SKM-1 treated with dmso at 0.1 percent for 144 hours (cell line): ENCODE measurements around the gene CDH4.
"Not testable (repeated sequence)": the region's sequence is repeated elsewhere in the genome, so short reads cannot be mapped to it uniquely, and the experiment has no call there.

ENCODE experiments used
- DNase-seq: peaks from one replicate; lab custom pipeline; 2025; ENCODE audit not compliant: unreplicated experiment; lab: John Stamatoyannopoulos, UW

The CDH4 gene

GRCh38 chr20:61847986-61848385 lies 595.9 kb downstream of the CDH4 start:
- no peak for DNase-seq

GRCh38 chr20:61848851-61849250 lies 596.8 kb downstream of the CDH4 start:
- no peak for DNase-seq

- no peak for DNase-seq
Observed at GRCh38 chr20:61849376-61849775, 597.3 kb downstream of the CDH4 start.

- no peak for DNase-seq
Observed at GRCh38 chr20:61849822-61850221, 597.8 kb downstream of the CDH4 start.

- no peak for DNase-seq
Observed at GRCh38 chr20:61850457-61850856, 598.4 kb downstream of the CDH4 start.

- no peak for DNase-seq
Observed at GRCh38 chr20:61850926-61851900, 599.2 kb downstream of the CDH4 start.

GRCh38 chr20:61852268-61853072 lies 600.4 kb downstream of the CDH4 start:
- DNase-seq: no peak

GRCh38 chr20:61853073-61854005 lies 601.3 kb downstream of the CDH4 start:
- no peak for DNase-seq

GRCh38 chr20:61854538-61854937 lies 602.5 kb downstream of the CDH4 start:
- DNase-seq: not testable (repeated sequence)

GRCh38 chr20:61855286-61855685 lies 603.2 kb downstream of the CDH4 start:
- no peak for DNase-seq

- DNase-seq: no peak
Observed at GRCh38 chr20:61856626-61857413, 604.8 kb downstream of the CDH4 start.

GRCh38 chr20:61857414-61857775 lies 605.3 kb downstream of the CDH4 start:
- DNase-seq: no peak

- no peak for DNase-seq
Observed at GRCh38 chr20:61857884-61858283, 605.8 kb downstream of the CDH4 start.

- DNase-seq: no peak
Observed at GRCh38 chr20:61859767-61860166, 607.7 kb downstream of the CDH4 start.

- DNase-seq: no peak
Observed at GRCh38 chr20:61860260-61860987, 608.4 kb downstream of the CDH4 start.

GRCh38 chr20:61861054-61861841 lies 609.2 kb downstream of the CDH4 start:
- DNase-seq: no peak

GRCh38 chr20:61861858-61862257 lies 609.8 kb downstream of the CDH4 start:
- DNase-seq: no peak

GRCh38 chr20:61862881-61863280 lies 610.8 kb downstream of the CDH4 start:
- no peak for DNase-seq

- DNase-seq: no peak
Observed at GRCh38 chr20:61864481-61864880, 612.4 kb downstream of the CDH4 start.
